OCI-M2 (cell line): ENCODE measurements around the gene TMIGD2.

Experiments
- DNase-seq: peaks from one replicate; lab custom pipeline; 2025; ENCODE audit not compliant: unreplicated experiment; lab: John Stamatoyannopoulos, UW

The TMIGD2 gene

GRCh38 chr19:4327252-4327876 is 25.2 kb upstream of the TMIGD2 start:
- peak; percentile 87 for DNase-seq

- no peak for DNase-seq
Observed at GRCh38 chr19:4326837-4327251, 24.7 kb upstream of the TMIGD2 start.

GRCh38 chr19:4326215-4326836 is 24.1 kb upstream of the TMIGD2 start:
- DNase-seq = no peak

- DNase-seq = no peak
Observed at GRCh38 chr19:4324228-4324627, 22.0 kb upstream of the TMIGD2 start.

GRCh38 chr19:4323692-4324091 is 21.5 kb upstream of the TMIGD2 start:
- DNase-seq = no peak

- DNase-seq = no peak
Observed at GRCh38 chr19:4322942-4323665, 20.9 kb upstream of the TMIGD2 start.

GRCh38 chr19:4320419-4320818 is 18.2 kb upstream of the TMIGD2 start:
- no peak for DNase-seq

- no peak for DNase-seq
Observed at GRCh38 chr19:4319067-4319718, 17.0 kb upstream of the TMIGD2 start.

- no peak for DNase-seq
Observed at GRCh38 chr19:4318460-4318859, 16.3 kb upstream of the TMIGD2 start.

- no peak for DNase-seq
Observed at GRCh38 chr19:4316956-4317355, 14.8 kb upstream of the TMIGD2 start.

GRCh38 chr19:4313847-4314490 is 11.8 kb upstream of the TMIGD2 start:
- no peak for DNase-seq

- no peak for DNase-seq
Observed at GRCh38 chr19:4310247-4311121, 8.3 kb upstream of the TMIGD2 start.

- DNase-seq = no peak
Observed at GRCh38 chr19:4305659-4306058, 3.5 kb upstream of the TMIGD2 start.

GRCh38 chr19:4305257-4305612 is 3.0 kb upstream of the TMIGD2 start:
- no peak for DNase-seq

GRCh38 chr19:4304538-4305256 is 2.5 kb upstream of the TMIGD2 start, which contains the start of gene FSD1:
TSS of gene FSD1 (plus strand) at chr19:4304598. CDS start at chr19:4304747, 149 bp downstream.
- DNase-seq = no peak

- DNase-seq = no peak
Observed at GRCh38 chr19:4303819-4304537, 1.8 kb upstream of the TMIGD2 start.

GRCh38 chr19:4301590-4302242 is 473 bp downstream of the TMIGD2 start:
- no peak for DNase-seq

- DNase-seq = no peak
Observed at GRCh38 chr19:4300589-4300988, 1.6 kb downstream of the TMIGD2 start.
